NCI-H2227 treated with DMSO at 0.1 percent for 48 hours (cell line): ENCODE data around the gene GABBR1.
A peak's percentile ranks its signal among the peaks of the same experiment; 100 is the strongest.

ENCODE experiments used
- DNase-seq: peaks from one replicate; lab custom pipeline; 2025; lab: John Stamatoyannopoulos, UW

GABBR1 gene

GRCh38 chr6:29653452-29654038 is 20.6 kb upstream of the GABBR1 start:
- peak; percentile 72 for DNase-seq

GRCh38 chr6:29652198-29652584 is 19.2 kb upstream of the GABBR1 start:
- DNase-seq = no peak

- DNase-seq = peak; percentile 36
Measured at GRCh38 chr6:29651413-29652197, 18.6 kb upstream of the GABBR1 start.

- peak; percentile 98 for DNase-seq
Measured at GRCh38 chr6:29649701-29650673, 17.0 kb upstream of the GABBR1 start.

GRCh38 chr6:29647927-29648642 is 15.1 kb upstream of the GABBR1 start:
- DNase-seq = peak; percentile 28

GRCh38 chr6:29641430-29642148 is 8.6 kb upstream of the GABBR1 start:
- no peak for DNase-seq

GRCh38 chr6:29637247-29637646 is 4.3 kb upstream of the GABBR1 start:
- DNase-seq = no peak

GRCh38 chr6:29633534-29633905 is 537 bp upstream of the GABBR1 start:
- peak; percentile 64 for DNase-seq

GRCh38 chr6:29631860-29632731 is 887 bp downstream of the GABBR1 start:
- peak; percentile 73 for DNase-seq

- peak; percentile 13 for DNase-seq
Measured at GRCh38 chr6:29631209-29631810, 1.7 kb downstream of the GABBR1 start.

GRCh38 chr6:29630315-29630714 is 2.7 kb downstream of the GABBR1 start:
- no peak for DNase-seq

- DNase-seq = no peak
Measured at GRCh38 chr6:29629571-29629970, 3.4 kb downstream of the GABBR1 start.

- peak; percentile 89 for DNase-seq
Measured at GRCh38 chr6:29628419-29629281, 4.3 kb downstream of the GABBR1 start.

GRCh38 chr6:29627755-29628418 is 5.1 kb downstream of the GABBR1 start:
- peak; percentile 82 for DNase-seq

- DNase-seq = no peak
Measured at GRCh38 chr6:29626948-29627754, 5.8 kb downstream of the GABBR1 start.

- DNase-seq = no peak
Measured at GRCh38 chr6:29625337-29625930, 7.5 kb downstream of the GABBR1 start.

- DNase-seq = no peak
Measured at GRCh38 chr6:29624520-29624961, 8.4 kb downstream of the GABBR1 start.
